TTC549 (cell line): ENCODE measurements around the gene MYOM3.

ENCODE experiments used
- FAIRE-seq: peaks from 2 replicates; lab custom pipeline; 2012; peaks lifted over from hg19 to GRCh38; lab: Jason Lieb, UNC

MYOM3 gene

GRCh38 chr1:24113641-24114033 lies 1.7 kb upstream of the MYOM3 start:
- FAIRE-seq, result no peak

DNA sequence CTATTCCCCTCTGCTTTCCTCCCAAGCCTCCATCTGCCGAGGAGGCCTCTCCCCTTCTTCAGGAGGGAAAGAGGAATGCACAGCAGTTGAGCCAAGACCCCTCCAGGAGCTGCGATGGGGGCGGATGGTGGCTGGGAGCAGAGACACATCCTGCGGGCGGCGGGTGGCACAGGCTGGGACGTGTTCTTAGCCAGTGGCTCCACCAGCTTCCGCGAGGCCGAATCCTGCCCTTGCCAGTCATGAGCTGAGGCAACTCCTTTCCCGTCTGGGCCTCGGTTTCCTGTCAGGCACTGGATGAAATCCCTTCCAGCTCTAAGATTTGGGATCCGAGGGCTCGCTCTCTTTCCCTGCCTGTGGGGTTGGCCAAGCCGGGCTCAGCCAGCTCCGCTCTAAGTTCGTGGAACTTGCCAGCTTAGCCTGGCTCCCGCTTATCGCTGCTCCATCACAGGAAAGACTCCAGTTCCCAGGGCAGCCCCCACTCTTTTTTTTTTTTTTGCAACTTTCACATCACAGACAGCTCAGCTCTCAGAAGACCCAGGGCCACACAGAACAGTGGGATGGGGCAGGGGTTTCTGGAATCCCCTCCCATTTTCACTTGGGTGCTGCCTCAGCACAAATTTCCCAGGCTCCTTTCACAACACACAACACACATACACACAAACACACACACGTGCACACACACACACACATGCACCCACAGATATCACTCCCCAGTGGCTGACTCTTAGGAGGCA lies 506 bp downstream of the MYOM3 start:
- no peak for FAIRE-seq

DNA sequence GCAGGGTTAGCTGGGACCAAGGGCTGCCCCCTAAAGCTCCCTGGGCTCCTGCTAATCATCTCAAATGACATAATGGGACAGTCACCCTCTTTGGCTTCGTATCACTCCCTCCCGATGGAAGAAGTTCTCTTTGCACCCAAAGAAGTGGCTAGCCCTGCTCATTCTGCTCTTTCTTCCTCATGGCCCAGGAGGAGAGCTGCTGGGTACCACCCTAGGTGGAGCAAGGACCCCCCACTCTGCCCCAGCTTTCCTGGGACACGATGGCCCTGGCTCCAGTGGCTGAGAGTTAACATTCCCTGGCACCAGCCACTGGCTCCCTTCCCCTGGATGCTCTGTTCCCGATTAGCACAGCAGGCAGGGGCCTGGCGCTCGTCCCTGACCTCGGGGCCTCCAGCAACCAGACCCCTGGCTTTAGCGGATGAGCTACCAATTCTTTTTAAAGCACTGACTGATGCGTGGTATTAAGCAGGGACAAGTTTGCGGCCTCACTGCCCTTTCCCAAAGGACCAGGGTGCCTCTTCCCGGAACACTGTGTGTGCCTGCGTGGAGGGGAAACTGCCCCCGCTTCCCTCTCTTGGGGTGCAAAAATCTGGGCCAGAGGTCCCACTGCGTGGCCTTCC lies 1.2 kb downstream of the MYOM3 start:
- FAIRE-seq, result no peak

- FAIRE-seq, result no peak
Observed at GRCh38 chr1:24109686-24110475, 2.1 kb downstream of the MYOM3 start.

DNA sequence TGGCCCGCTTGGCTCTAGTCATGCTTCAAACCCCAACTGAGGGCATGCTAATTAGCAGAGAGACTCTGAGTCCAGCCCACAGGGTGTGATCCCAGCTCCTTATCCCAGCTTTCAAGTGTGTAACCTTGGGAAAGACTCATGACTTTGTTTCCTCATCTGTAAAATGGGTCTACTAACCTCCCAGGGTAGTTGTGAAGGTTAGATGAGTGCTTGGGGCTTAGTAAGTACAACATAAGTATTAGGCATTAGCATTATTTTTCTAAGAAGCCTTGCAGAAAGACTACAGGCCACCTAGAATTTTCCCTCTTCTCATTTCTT lies 2.8 kb downstream of the MYOM3 start:
- FAIRE-seq, result no peak

- no peak for FAIRE-seq
Observed at GRCh38 chr1:24108334-24109165, 3.4 kb downstream of the MYOM3 start.

- no peak for FAIRE-seq
Observed at GRCh38 chr1:24107462-24108138, 4.3 kb downstream of the MYOM3 start.

GRCh38 chr1:24105368-24106160 lies 6.4 kb downstream of the MYOM3 start:
- no peak for FAIRE-seq

DNA sequence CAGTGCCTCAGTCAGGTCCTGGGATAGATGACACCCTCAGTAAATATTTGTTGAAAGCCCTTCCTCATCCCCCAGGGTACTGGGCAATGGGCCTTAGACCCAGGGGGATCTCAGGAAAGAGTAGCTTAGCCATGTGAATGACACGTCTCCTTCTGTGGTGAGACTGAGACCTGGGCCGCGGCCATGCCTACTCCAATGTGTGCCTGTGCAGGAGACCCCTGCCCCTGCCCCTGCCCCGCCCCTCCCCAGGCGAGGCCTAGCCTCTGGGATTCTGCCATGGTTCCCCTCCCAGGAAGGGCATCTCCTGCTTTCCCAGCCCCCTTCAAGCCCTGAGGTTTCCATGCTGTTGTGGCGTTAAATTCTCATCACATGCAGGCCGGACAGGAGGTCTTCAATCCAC lies 7.1 kb downstream of the MYOM3 start:
- no peak for FAIRE-seq

- FAIRE-seq, result no peak
Observed at GRCh38 chr1:24103879-24104278, 8.1 kb downstream of the MYOM3 start.

DNA sequence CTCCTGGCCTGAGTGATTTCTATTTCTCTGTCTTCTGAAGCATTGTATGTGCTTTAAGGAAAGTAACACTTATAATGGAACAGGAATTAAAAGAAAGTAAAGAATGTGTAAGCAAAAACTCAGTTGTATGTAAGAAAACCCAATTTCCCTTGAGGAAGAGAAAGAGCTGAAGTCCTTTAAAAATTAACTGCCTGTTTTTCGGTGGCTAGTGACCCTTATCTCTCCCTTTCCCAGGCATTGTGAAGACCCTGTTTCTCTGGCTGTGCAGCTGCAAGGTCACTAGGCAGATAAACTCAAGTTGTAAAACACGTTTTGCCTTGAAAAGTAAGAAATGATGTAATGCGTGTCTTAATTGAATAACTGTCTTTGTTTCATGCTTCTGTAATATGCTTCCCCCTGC lies 8.5 kb downstream of the MYOM3 start:
- FAIRE-seq, result no peak

DNA sequence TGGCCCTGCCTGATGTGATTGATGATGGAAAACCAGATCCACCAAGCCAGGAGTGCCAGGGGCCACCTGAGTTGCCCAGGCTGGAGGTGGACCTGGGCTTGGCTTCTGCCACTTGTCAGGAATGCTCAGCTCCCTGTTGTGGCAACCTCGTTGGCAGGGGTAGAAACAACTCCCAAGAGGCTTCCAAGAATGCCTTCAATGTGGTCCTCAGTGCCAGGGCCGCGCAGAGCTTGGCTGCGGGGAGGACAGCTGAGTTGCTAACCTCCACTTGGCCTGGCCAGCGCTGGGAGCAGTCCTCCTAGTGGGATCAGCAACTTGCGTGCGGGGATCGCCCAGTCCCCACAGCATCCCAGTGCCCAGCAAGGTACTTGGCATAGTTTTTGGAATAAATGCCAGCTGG lies 9.0 kb downstream of the MYOM3 start:
- FAIRE-seq, result no peak

- FAIRE-seq, result no peak
Observed at GRCh38 chr1:24101796-24102586, 9.9 kb downstream of the MYOM3 start.

GRCh38 chr1:24100945-24101737 lies 10.8 kb downstream of the MYOM3 start:
- no peak for FAIRE-seq

- no peak for FAIRE-seq
Observed at GRCh38 chr1:24098943-24099638, 12.8 kb downstream of the MYOM3 start.

DNA sequence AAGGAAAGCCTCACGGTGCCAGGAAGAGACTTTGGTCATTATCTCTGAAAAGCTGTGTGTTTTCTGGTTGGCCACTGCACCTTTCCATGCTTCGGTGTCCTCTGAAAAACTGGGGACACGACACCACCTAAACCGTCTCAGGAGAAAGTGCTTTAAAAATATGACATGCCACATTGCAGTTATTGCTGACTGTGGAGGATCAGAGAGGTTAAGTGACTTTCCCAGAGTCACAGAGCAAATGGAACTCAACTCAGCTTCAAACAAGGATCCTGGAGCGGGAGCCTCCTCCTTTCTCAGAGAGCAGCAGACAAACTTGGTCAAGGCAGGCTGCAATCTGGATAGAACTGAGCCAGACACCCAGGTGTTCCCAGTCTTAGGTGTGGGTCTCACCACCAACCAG lies 13.8 kb downstream of the MYOM3 start:
- FAIRE-seq, result no peak

DNA sequence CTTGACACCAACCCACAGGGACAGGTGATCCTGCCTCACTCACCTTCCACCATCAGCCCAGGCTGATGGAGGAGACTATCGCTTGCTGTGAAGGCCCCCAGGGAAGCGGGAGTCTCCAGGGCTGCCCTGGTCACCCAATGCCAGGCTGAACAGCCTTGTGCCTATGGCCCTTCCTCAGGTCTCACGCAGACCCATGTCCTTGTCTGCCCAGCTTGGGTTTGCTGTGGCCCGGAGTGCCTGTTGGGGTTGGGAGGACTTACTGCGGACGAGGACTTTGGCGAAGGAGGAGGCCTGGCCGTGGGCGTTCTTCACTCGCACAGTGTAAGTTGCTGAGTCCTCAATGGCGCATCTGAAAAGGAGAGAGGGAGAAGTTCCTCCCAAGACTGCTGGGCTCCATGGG lies 14.3 kb downstream of the MYOM3 start:
- no peak for FAIRE-seq

GRCh38 chr1:24096739-24097103 lies 15.2 kb downstream of the MYOM3 start:
- FAIRE-seq, result no peak
